Measurements from ENCODE around the gene NRAP. TPM values are rescaled to one million over a fixed set of nuclear protein-coding genes. Genes with fewer than 3 reads are reported as not detected.

The NRAP gene
- total and polyA plus RNA-seq, 4 donors, result 0.05 to 0.13 (median 0.10) TPM

- no peak for TF ChIP-seq ATF3 (IDR thresholded peaks at IDR 0.05)
- no peak for TF ChIP-seq NR2F2 (IDR thresholded peaks at IDR 0.05)
- TF ChIP-seq FOXA1 (IDR thresholded peaks at IDR 0.05), result no peak
These were observed 17.3 kb downstream of the NRAP start (continued) for GRCh38 chr10:113646336-113647201.

GRCh38 chr10:113644185-113645120 lies 19.4 kb downstream of the NRAP start:
- WGBS, result 12% methylated on average over 7 of the region's 7 CpGs
- Histone ChIP-seq H3K4me3 (ENCODE audit: low read depth in 1 of 3, low read length in 3 of 3) (no peak overlapping the region), H3K36me3 (ENCODE audit: control insufficient read depth in 4 of 4, insufficient read depth in 3 of 4, low read depth in 1 of 4, low read length in 3 of 4) (no peaks in the 10 kb centered on the region), H3K4me1 (ENCODE audit: control insufficient read depth in 4 of 4, insufficient read depth in 4 of 4, low read length in 3 of 4) (peaks cover 2 to 19% (median 14%) of the 10 kb centered on the region in 4 donors), H3K27me3 (ENCODE audit: control insufficient read depth in 4 of 4, insufficient read depth in 4 of 4, low read length in 3 of 4) (no peaks in the 10 kb centered on the region), H3K9me3 (ENCODE audit: control insufficient read depth in 4 of 4, low read length in 3 of 4) (no peaks in the 10 kb centered on the region), H3K27ac (ENCODE audit: low read depth in 1 of 2, low read length in 2 of 2) (peak overlapping the region; percentile 32 to 61), H3K9ac (ENCODE audit: low read depth in 1 of 2, low read length in 2 of 2) (no peak overlapping the region)
- no peak for DNase-seq (ENCODE audit: low spot score)
- TF ChIP-seq TAF1 (conservative IDR thresholded peaks at IDR 0.05), result no peak
- TF ChIP-seq HNF4G (IDR thresholded peaks at IDR 0.05), result peak; percentile 29
- no peak for TF ChIP-seq FOXA2 (IDR thresholded peaks at IDR 0.05)
- no peak for TF ChIP-seq FOXA1 (IDR thresholded peaks at IDR 0.05)
- TF ChIP-seq HNF4A (conservative IDR thresholded peaks at IDR 0.05), result peak; percentile 66 to 77
- TF ChIP-seq YY1 (IDR thresholded peaks at IDR 0.05), result peak; percentile 52
- TF ChIP-seq SP1 (IDR thresholded peaks at IDR 0.05), result peak; percentile 38
- TF ChIP-seq NR2F2 (IDR thresholded peaks at IDR 0.05), result no peak
- TF ChIP-seq ZBTB33 (IDR thresholded peaks at IDR 0.05), result no peak
- no peak for TF ChIP-seq RAD21 (IDR thresholded peaks at IDR 0.05)
- no peak for TF ChIP-seq GABPA (IDR thresholded peaks at IDR 0.05 in 1 of 2, conservative IDR thresholded peaks at IDR 0.05 in 1 of 2)
- TF ChIP-seq ATF3 (IDR thresholded peaks at IDR 0.05), result no peak
- peak in 1 of 2 donors; percentile 67 for TF ChIP-seq RXRA (IDR thresholded peaks at IDR 0.05)
- TF ChIP-seq JUND (IDR thresholded peaks at IDR 0.05), result peak in 1 of 2 donors; percentile 21
- no peak for TF ChIP-seq CTCF (IDR thresholded peaks at IDR 0.05; ENCODE audit: low read depth, low read length, missing input control)
- no peak for TF ChIP-seq MAX (IDR thresholded peaks at IDR 0.05)
- TF ChIP-seq REST (IDR thresholded peaks at IDR 0.05), result peak; percentile 18
- TF ChIP-seq EGR1 (IDR thresholded peaks at IDR 0.05; ENCODE audit: low read depth in 2 of 2), result no peak

All from liver (tissue), 9 donors.